Karpas-422 (cell line): ENCODE data around the gene ATG12. TPM values are rescaled to one million over a fixed set of nuclear protein-coding genes. Genes with fewer than 3 reads are reported as not detected.

Source experiments
- DNase-seq: peaks from one replicate; pipeline ENCODE4 v3.0.0-alpha.2; 2015
- H2AFZ ChIP-seq: fragments of 200-600 bp; sonication (generic); 2 replicates; pipeline ENCODE4 v1.6.1; 2014; ENCODE audit warnings: antibody characterized with exemption, low read length, mixed read lengths
- H3K27ac ChIP-seq: fragments of 200-600 bp; sonication (generic); 2 replicates; pipeline ENCODE4 v1.5.1; 2014; ENCODE audit warnings: mild to moderate bottlenecking, low read length, moderate library complexity
- H3K27me3 ChIP-seq: fragments of 200-600 bp; sonication (generic); 2 replicates; pipeline ENCODE4 v1.6.1; 2014; ENCODE audit warnings: low read length, mixed read lengths
- H3K36me3 ChIP-seq: fragments of 200-600 bp; sonication (generic); 2 replicates; pipeline ENCODE4 v1.6.1; 2014; ENCODE audit warnings: low read length, mixed read lengths; ENCODE audit not compliant: insufficient read depth
- H3K4me1 ChIP-seq: fragments of 200-600 bp; sonication (generic); 2 replicates; pipeline ENCODE4 v1.6.1; 2014; ENCODE audit warnings: mild to moderate bottlenecking, low read length, mixed read lengths
- H3K4me2 ChIP-seq: fragments of 200-600 bp; sonication (generic); 2 replicates; pipeline ENCODE4 v1.6.1; 2014; ENCODE audit warnings: low read length, low read depth, mild to moderate bottlenecking; ENCODE audit not compliant: poor library complexity, severe bottlenecking
- H3K4me3 ChIP-seq: fragments of 200-600 bp; sonication (generic); 2 replicates; pipeline ENCODE4 v1.5.1; 2014; ENCODE audit warnings: mild to moderate bottlenecking, antibody characterized with exemption, low read length, mixed read lengths
- H3K79me2 ChIP-seq: fragments of 200-600 bp; sonication (generic); 2 replicates; pipeline ENCODE4 v1.6.1; 2014; ENCODE audit warnings: mild to moderate bottlenecking, low read length, mixed read lengths
- H3K9ac ChIP-seq: fragments of 200-600 bp; sonication (generic); 2 replicates; pipeline ENCODE4 v1.6.0; 2014; ENCODE audit warnings: low read length
- H3K9me2 ChIP-seq: fragments of 200-600 bp; sonication (generic), shearing (Covaris generic); replicated peaks from 2 replicates; pipeline ENCODE4 v1.6.0; 2014; ENCODE audit warnings: mild to moderate bottlenecking, low read length, moderate library complexity; ENCODE audit not compliant: insufficient read depth
- H3K9me3 ChIP-seq: fragments of 300-700, 200-600 bp; sonication (generic); 2 replicates; pipeline ENCODE4 v1.6.1; 2014; ENCODE audit warnings: low read length, mixed read lengths
- H4K20me1 ChIP-seq: fragments of 200-600 bp; sonication (generic); 2 replicates; pipeline ENCODE4 v1.6.1; 2014; ENCODE audit warnings: mild to moderate bottlenecking, antibody characterized with exemption, low read length, low read depth; ENCODE audit not compliant: insufficient read depth
- total RNA-seq: library from RNA; depleted of rRNA; stranded (reverse); fragments of >200 nt; shearing (Covaris generic); gene quantifications from 2 replicates; pipeline ENCODE4 v1.2.3, GENCODE V29; 2014; ENCODE audit warnings: low replicate concordance

Gene ATG12
- total RNA-seq, 1 experiment from 2014 or later = 59.3 TPM

DNA sequence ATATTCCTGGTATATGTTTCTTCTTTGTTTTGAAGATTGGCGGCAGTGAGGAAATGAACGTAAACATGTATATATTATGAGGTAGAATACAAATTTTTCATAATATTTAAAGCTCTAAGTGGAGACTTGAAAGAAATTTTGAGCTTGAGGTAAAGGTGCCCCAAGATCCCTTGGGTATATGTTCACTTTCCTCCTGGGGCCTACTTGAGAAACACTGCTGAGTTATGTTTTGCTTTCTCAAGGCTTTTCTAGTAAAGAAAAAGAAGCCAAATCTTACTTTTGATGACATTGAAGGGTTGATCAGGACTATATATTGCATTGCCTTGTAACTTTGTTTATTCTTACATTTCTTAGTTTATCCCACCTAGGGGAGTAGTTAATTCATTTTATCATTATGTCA is 31.1 kb upstream of the ATG12 start:
- H2AFZ ChIP-seq = no peak overlapping the region
- no peak overlapping the region for H3K27ac ChIP-seq
- H3K27me3 ChIP-seq = no peaks in the 10 kb centered on the region
- peaks cover 67% of the 10 kb centered on the region for H3K36me3 ChIP-seq
- H3K4me1 ChIP-seq = peaks cover 10% of the 10 kb centered on the region
- H3K4me2 ChIP-seq = no peak overlapping the region
- peaks cover 95% of the 10 kb centered on the region for H3K79me2 ChIP-seq
- H3K4me3 ChIP-seq = no peak overlapping the region
- no peak for DNase-seq
- H4K20me1 ChIP-seq = no peaks in the 10 kb centered on the region
- no peak overlapping the region for H3K9ac ChIP-seq
- H3K9me2 ChIP-seq = no peaks in the 10 kb centered on the region
- 0 out of 2 replicates have a peak, but pooled peaks cover 3% of the 10 kb centered on the region for H3K9me3 ChIP-seq

DNA sequence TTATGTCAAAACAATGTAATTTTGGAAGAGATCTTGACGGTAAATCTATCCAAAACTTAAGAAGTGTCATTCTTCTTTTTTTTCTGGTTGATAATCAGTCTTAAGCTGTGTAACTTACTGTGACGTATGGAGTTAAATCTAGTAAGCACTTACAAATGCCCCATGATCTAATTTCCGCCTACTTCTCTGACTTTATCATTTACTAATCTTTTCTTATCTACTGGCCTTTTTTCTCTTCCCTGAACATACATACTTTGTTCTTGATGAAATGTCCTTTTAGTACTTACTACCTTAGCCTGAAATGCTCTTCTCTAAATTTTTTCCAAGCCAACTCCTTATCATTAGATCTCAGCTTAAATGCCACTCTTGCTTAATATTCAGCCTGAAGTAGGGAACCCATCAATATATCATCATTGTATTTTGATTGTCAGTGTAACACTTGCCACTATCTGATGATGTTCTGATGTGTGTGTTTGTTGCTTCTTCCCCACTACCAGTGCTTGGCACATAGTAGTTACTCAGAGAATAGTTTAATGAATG is 28.0 kb upstream of the ATG12 start:
- Histone ChIP-seq H4K20me1 (no peaks in the 10 kb centered on the region), H3K4me3 (no peak overlapping the region), H3K27me3 (no peaks in the 10 kb centered on the region), H3K36me3 (peaks cover 51% of the 10 kb centered on the region), H3K9me3 (no peaks in the 10 kb centered on the region), H2AFZ (no peak overlapping the region), H3K4me1 (peaks cover 33% of the 10 kb centered on the region), H3K9ac (no peak overlapping the region), H3K27ac (no peak overlapping the region), H3K4me2 (no peak overlapping the region), H3K79me2 (peaks cover 95% of the 10 kb centered on the region), H3K9me2 (no peaks in the 10 kb centered on the region)
- no peak for DNase-seq

DNA sequence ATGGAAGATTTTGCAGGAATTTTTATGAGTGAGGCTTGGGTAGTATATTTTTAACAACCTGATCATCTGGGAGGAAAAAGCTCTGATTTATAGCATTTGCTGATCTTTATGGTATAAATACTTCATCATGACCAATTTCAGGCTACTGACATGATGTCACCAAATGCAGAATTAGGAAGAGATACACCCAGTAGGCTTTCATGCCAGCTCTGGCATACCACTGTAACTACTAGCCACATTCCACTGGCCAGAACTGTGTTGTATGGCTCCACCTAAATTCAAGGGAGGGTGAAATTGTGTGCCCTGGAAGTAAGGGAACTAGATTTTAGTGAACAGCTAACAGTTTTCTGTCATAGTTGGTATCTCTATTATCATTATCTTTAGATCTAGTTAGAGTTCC is 18.0 kb upstream of the ATG12 start:
- no peaks in the 10 kb centered on the region for H3K27me3 ChIP-seq
- H3K36me3 ChIP-seq = peaks cover 4% of the 10 kb centered on the region; the same call in 1 of the 2 replicates
- no peaks in the 10 kb centered on the region for H3K9me3 ChIP-seq
- H3K4me1 ChIP-seq = peaks cover 16% of the 10 kb centered on the region
- H3K9ac ChIP-seq = no peak overlapping the region
- H4K20me1 ChIP-seq = no peaks in the 10 kb centered on the region
- H3K4me2 ChIP-seq = no peak overlapping the region
- no peak for DNase-seq
- peaks cover 97% of the 10 kb centered on the region for H3K79me2 ChIP-seq
- no peaks in the 10 kb centered on the region for H3K9me2 ChIP-seq
- no peak overlapping the region for H2AFZ ChIP-seq
- no peak overlapping the region for H3K4me3 ChIP-seq
- no peak overlapping the region for H3K27ac ChIP-seq

DNA sequence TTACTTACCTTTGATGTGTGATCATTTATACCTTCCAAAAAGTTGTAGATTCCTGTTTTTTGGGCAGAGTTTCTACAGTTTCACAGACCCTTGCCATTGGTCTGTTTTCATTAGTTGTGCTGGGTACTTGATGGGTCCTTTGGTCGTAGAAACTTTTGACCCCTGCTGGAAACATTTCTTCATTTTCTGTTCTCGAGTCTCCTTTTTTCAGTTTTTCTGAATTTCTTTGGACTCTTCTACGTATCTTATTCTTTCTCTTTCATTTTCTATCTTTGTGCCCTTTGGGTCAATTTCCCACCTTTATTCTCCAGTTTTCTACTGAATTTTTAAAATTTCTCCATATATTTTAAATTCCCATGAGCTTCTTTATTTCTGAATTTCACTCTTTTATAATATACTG is 17.0 kb upstream of the ATG12 start:
- Histone ChIP-seq H3K4me2 (no peak overlapping the region), H3K4me3 (no peak overlapping the region), H3K9me3 (no peaks in the 10 kb centered on the region), H3K4me1 (peaks cover 9% of the 10 kb centered on the region; the same call in 1 of the 2 replicates), H4K20me1 (no peaks in the 10 kb centered on the region), H3K79me2 (peaks cover 97% of the 10 kb centered on the region), H3K36me3 (peaks cover 10% of the 10 kb centered on the region; the same call in 1 of the 2 replicates), H3K9ac (no peak overlapping the region), H3K27ac (no peak overlapping the region), H3K9me2 (no peaks in the 10 kb centered on the region), H3K27me3 (no peaks in the 10 kb centered on the region), H2AFZ (no peak overlapping the region)
- no peak for DNase-seq

DNA sequence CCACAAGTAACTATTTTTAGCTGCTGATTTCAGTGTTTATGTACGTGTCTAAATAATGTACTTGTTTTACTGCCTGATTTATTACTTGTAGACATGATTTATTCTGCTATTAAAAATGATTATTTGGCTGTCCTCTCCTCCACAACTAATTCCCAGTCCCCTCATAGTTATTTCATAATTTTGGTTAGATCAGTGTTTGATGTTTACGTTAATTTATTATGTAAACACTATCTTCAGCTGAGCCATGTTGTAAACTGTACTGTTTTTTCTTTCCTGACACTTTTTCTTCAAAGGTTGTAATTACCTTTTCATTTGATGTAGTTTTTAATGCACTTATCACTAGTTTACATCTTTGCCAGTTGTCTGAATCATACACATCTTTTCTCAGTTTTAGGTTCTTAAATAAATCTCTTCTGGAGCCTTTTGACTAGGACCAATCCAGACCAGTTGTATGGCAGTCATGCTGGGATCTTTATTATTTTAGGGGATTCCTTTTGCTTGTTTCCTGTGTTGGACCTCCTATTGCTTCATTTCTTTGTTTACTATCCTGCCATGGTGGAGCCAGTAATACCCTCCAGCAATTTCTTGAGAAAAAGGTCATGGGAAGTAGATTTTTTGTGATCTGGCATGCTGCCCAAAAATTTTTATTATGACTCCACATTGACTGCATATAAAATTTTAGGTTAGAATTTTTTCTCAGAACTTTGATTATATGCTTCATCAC is 16.4 kb upstream of the ATG12 start:
- no peaks in the 10 kb centered on the region for H3K9me2 ChIP-seq
- peaks cover 9% of the 10 kb centered on the region; the same call in 1 of the 2 replicates for H3K4me1 ChIP-seq
- H3K79me2 ChIP-seq = peaks cover 98% of the 10 kb centered on the region
- no peak overlapping the region for H3K4me2 ChIP-seq
- no peak for DNase-seq
- H2AFZ ChIP-seq = no peak overlapping the region
- H4K20me1 ChIP-seq = no peaks in the 10 kb centered on the region
- H3K27me3 ChIP-seq = no peaks in the 10 kb centered on the region
- H3K36me3 ChIP-seq = peaks cover 15% of the 10 kb centered on the region
- H3K4me3 ChIP-seq = no peak overlapping the region
- H3K9ac ChIP-seq = no peak overlapping the region
- peaks cover 4% of the 10 kb centered on the region; the same call in 1 of the 2 replicates for H3K9me3 ChIP-seq
- H3K27ac ChIP-seq = no peak overlapping the region

DNA sequence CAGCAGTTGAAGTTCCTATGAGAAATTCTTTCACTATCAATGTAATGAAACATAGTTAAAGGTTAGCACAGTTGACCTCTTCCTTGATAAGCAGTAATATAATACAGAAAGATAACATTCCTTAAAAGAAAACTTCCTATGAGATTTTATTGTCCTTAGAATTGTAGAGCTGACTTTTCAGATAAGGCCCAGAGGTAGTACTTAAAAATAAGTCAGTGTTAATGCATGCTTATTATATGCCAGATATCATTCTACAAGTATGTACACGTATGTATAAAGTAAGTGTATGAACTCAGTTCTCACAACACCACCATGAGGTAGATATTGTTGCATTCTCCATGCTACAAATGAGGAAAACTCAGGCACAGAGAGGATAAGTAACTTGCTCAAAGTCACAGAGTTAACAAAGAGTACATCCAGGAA is 15.7 kb upstream of the ATG12 start:
- peaks cover 4% of the 10 kb centered on the region; the same call in 1 of the 2 replicates for H3K9me3 ChIP-seq
- no peak overlapping the region for H3K27ac ChIP-seq
- no peak overlapping the region for H3K9ac ChIP-seq
- H3K4me2 ChIP-seq = no peak overlapping the region
- H3K4me1 ChIP-seq = peaks cover 9% of the 10 kb centered on the region; the same call in 1 of the 2 replicates
- H3K79me2 ChIP-seq = peaks cover 98% of the 10 kb centered on the region
- no peak for DNase-seq
- H3K36me3 ChIP-seq = peaks cover 20% of the 10 kb centered on the region
- H2AFZ ChIP-seq = no peak overlapping the region
- H4K20me1 ChIP-seq = no peaks in the 10 kb centered on the region
- no peak overlapping the region for H3K4me3 ChIP-seq
- H3K9me2 ChIP-seq = no peaks in the 10 kb centered on the region
- H3K27me3 ChIP-seq = no peaks in the 10 kb centered on the region

DNA sequence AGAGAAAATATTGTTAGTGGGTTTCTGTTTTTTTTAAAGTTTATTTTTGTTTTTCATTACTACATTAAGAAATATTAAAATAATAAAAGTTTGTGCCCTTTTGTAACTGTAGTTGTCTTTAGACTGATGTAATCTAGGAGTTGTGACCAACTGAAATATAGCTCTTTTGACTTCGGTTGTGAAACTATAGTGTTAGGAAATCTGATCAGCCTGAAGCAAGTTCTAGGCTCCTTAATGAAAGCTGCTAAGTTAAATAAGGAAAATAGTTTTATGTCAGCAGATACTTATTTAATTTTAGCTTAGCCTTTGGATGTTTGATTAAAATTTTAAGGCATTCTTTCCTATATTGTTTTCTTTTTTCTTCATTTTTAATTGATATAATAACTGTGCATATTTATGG is 14.6 kb upstream of the ATG12 start:
- peaks cover 9% of the 10 kb centered on the region; the same call in 1 of the 2 replicates for H3K4me1 ChIP-seq
- no peak overlapping the region for H3K27ac ChIP-seq
- H3K9me3 ChIP-seq = peaks cover 4% of the 10 kb centered on the region; the same call in 1 of the 2 replicates
- no peak overlapping the region for H3K9ac ChIP-seq
- no peak overlapping the region for H3K4me3 ChIP-seq
- no peaks in the 10 kb centered on the region for H3K9me2 ChIP-seq
- H3K4me2 ChIP-seq = no peak overlapping the region
- no peaks in the 10 kb centered on the region for H4K20me1 ChIP-seq
- peaks cover 20% of the 10 kb centered on the region for H3K36me3 ChIP-seq
- DNase-seq = no peak
- H3K79me2 ChIP-seq = peaks cover 98% of the 10 kb centered on the region
- no peak overlapping the region for H2AFZ ChIP-seq
- no peaks in the 10 kb centered on the region for H3K27me3 ChIP-seq

DNA sequence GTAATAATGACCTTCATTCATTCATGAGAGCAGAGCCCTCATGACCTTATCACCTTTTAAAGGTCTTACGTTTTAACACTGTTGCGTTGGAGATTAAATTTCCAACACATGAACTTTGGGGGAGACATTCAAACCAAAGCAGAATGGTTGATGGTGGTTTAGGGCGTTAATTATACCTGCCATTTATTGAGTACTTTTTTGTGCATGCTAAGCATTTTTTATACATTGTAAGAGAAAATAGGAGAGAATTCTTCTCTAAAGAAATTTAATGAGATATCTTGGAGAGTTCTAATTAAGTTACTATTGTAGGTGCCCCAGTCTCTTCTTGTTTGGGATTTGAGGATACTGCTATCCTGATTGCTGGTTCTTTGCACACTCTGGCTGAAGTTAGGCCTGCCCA is 12.8 kb upstream of the ATG12 start:
- H3K9me2 ChIP-seq = no peaks in the 10 kb centered on the region
- H3K27me3 ChIP-seq = no peaks in the 10 kb centered on the region
- H3K4me1 ChIP-seq = peaks cover 9% of the 10 kb centered on the region; the same call in 1 of the 2 replicates
- no peak overlapping the region for H3K9ac ChIP-seq
- no peak overlapping the region for H3K4me2 ChIP-seq
- H3K4me3 ChIP-seq = no peak overlapping the region
- H4K20me1 ChIP-seq = no peaks in the 10 kb centered on the region
- peaks cover 21% of the 10 kb centered on the region for H3K36me3 ChIP-seq
- peaks cover 98% of the 10 kb centered on the region for H3K79me2 ChIP-seq
- DNase-seq = no peak
- H3K9me3 ChIP-seq = peaks cover 4% of the 10 kb centered on the region; the same call in 1 of the 2 replicates
- no peak overlapping the region for H2AFZ ChIP-seq
- no peak overlapping the region for H3K27ac ChIP-seq
